Tibial nerve (tissue), 4 donors: ENCODE results near the gene SPEN.

Experiments used
- EP300 ChIP-seq, 2 donors: sonication (generic); formaldehyde crosslinking; IDR thresholded peaks; one replicate each; pipeline ENCODE4 v1.6.1; 2017; ENCODE audit warnings: antibody characterized with exemption in 2 of 2, mild to moderate bottlenecking in 1 of 2
- POLR2A ChIP-seq, 2 donors: fragments of 450-650 bp; IDR thresholded peaks; one replicate each; pipeline ENCODE4 v1.6.1; 2017; ENCODE audit warnings: antibody characterized with exemption in 2 of 2, mild to moderate bottlenecking in 2 of 2, moderate library complexity in 2 of 2
- TF ChIP-seq, protein P1 (sequence below), 5 experiments: fragments of 200-600 bp in 3 of 5; fragments of 450-650 bp in 2 of 5; sonication (generic) in 3 of 5; IDR thresholded peaks; one replicate each; pipeline ENCODE4 v1.5.1; 2016 to 2019; ENCODE audit warnings: antibody characterized with exemption in 5 of 5, mild to moderate bottlenecking in 3 of 5, moderate library complexity in 2 of 5

DNA sequence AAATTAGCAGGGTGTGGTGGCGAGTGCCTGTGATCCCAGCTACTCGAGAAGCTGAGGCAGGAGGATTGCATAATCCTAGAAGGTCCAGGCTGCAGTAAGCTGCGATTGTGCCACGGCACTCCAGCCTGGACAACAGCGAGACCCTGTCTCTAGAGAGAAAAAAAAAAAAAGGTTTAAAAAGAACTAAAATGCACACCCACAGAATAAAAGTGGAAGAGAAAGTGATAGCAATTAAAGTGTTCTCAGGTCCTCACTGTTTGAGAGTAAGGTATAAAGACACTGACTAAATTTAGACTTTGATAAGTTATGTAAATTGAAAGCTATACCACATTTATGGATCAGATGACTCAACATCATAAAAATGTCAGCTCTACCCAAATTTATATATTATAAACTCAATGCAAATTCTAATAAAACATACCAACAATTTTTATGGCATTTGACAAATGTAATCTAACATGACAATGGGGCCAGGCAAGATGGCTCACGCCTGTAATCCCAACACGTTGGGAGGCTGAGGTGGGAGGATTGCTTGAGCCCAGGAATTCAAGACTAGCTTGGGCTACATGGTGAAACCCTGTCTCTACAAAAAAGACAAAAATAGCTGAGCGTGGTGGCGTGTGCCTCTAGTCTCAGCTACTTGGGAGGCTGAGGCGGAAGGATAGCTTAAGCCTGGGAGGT lies 116.6 kb downstream of the SPEN start:
- TF ChIP-seq, protein P1, sequence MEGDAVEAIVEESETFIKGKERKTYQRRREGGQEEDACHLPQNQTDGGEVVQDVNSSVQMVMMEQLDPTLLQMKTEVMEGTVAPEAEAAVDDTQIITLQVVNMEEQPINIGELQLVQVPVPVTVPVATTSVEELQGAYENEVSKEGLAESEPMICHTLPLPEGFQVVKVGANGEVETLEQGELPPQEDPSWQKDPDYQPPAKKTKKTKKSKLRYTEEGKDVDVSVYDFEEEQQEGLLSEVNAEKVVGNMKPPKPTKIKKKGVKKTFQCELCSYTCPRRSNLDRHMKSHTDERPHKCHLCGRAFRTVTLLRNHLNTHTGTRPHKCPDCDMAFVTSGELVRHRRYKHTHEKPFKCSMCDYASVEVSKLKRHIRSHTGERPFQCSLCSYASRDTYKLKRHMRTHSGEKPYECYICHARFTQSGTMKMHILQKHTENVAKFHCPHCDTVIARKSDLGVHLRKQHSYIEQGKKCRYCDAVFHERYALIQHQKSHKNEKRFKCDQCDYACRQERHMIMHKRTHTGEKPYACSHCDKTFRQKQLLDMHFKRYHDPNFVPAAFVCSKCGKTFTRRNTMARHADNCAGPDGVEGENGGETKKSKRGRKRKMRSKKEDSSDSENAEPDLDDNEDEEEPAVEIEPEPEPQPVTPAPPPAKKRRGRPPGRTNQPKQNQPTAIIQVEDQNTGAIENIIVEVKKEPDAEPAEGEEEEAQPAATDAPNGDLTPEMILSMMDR (IDR thresholded peaks at IDR 0.05) = no peak
- no peak for TF ChIP-seq POLR2A (IDR thresholded peaks at IDR 0.05)
- TF ChIP-seq EP300 (IDR thresholded peaks at IDR 0.05) = no peak
